K562 (cell line): ENCODE data around the gene CPS1. TPM values are rescaled to one million over a fixed set of nuclear protein-coding genes. Genes with fewer than 3 reads are reported as not detected.

Experiments used
- ATAC-seq: fragments of 200-7000 bp; cut with Tn5 transposase; 3 replicates; pipeline ENCODE4 v1.9.1; 2020; ENCODE audit warnings: moderate library complexity
- BruUV-seq: library from RNA; stranded (reverse); fragments of 400-500 nt; replicated peaks from 2 replicates; lab custom pipeline; 2021; lab: Mats Ljungman, UMichigan
- CTCF ChIA-PET: fragments of 300-600 bp; formaldehyde crosslinking; extraction: SDS; loops from one replicate; lab custom pipeline; 2021; ENCODE audit warnings: low intra/inter-chr PET ratio; lab: Yijun Ruan, JAX
- POLR2A ChIA-PET: fragments of 300-600, 350-650 bp; sonication (Branson Sonifier 250); formaldehyde crosslinking; extraction: SDS; loops from one replicate; lab custom pipeline; 2021; ENCODE audit warnings: antibody characterized with exemption, inconsistent platforms; lab: Yijun Ruan, JAX
- DNase-seq, 4 experiments: peaks; one replicate each; pipeline versions ENCODE4 v3.0.0 to v3.0.0-alpha.2; 2011 to 2018; ENCODE audit warnings: low spot score in 3 of 4, mixed read lengths in 3 of 4; ENCODE audit errors: extremely low read depth in 1 of 4
- FAIRE-seq: peaks from 2 replicates; lab custom pipeline; 2011; peaks lifted over from hg19 to GRCh38; lab: Jason Lieb, UNC
- H2AFZ ChIP-seq: 2 replicates; pipeline ENCODE4 v1.6.0; 2011; ENCODE audit warnings: low read depth, low read length, control low read depth, inconsistent platforms
- H3K27ac ChIP-seq: fragments of 200-600 bp; 3 replicates; pipeline ENCODE4 v1.8.0; 2011; ENCODE audit warnings: low read depth, mild to moderate bottlenecking, control low read depth, inconsistent platforms, low read length, moderate library complexity, mixed read lengths; ENCODE audit errors: extremely low read depth
- H3K27me3 ChIP-seq, 2 experiments: fragments of 300-600 bp in 1 of 2; 2 replicates in 1 of 2; 3 replicates in 1 of 2; pipeline versions ENCODE4 v1.6.0 to v1.8.0; 2011; ENCODE audit warnings: inconsistent platforms in 2 of 2, low read length in 2 of 2, mild to moderate bottlenecking in 1 of 2, mixed read lengths in 1 of 2, moderate library complexity in 1 of 2; ENCODE audit not compliant: control insufficient read depth in 2 of 2, insufficient read depth in 2 of 2
- H3K36me3 ChIP-seq: fragments of 300-600 bp; 3 replicates; pipeline ENCODE4 v1.8.0; 2011; ENCODE audit warnings: mild to moderate bottlenecking, low read length, inconsistent platforms; ENCODE audit not compliant: control insufficient read depth, insufficient read depth
- H3K4me1 ChIP-seq, 2 experiments: fragments of 200-600 bp in 1 of 2; replicated peaks in 1 of 2; 2 replicates in 1 of 2; 3 replicates in 1 of 2; pipeline versions ENCODE4 v1.5.1 to v1.8.0; 2011; ENCODE audit warnings: inconsistent platforms in 2 of 2, low read length in 2 of 2, mild to moderate bottlenecking in 1 of 2, mixed read lengths in 1 of 2, moderate library complexity in 1 of 2; ENCODE audit not compliant: control insufficient read depth in 2 of 2, insufficient read depth in 2 of 2
- H3K4me2 ChIP-seq: 2 replicates; pipeline ENCODE4 v1.6.1; 2011; ENCODE audit warnings: low read length, control low read depth, inconsistent platforms, mixed read lengths; ENCODE audit not compliant: insufficient read depth
- H3K4me3 ChIP-seq: fragments of 200-600 bp; sonication (generic), shearing (Covaris generic); 2 replicates; pipeline ENCODE4 v1.5.1; 2016; ENCODE audit warnings: control low read depth, inconsistent platforms
- H3K79me2 ChIP-seq: fragments of 200-600 bp; 3 replicates; pipeline ENCODE4 v1.8.0; 2011; ENCODE audit warnings: low read length, inconsistent platforms; ENCODE audit not compliant: control insufficient read depth, insufficient read depth
- H3K9ac ChIP-seq, 2 experiments: 2 replicates each; pipeline versions ENCODE4 v1.6.0 to v1.6.1; 2011; ENCODE audit warnings: low read depth in 2 of 2, low read length in 2 of 2, control low read depth in 1 of 2, inconsistent platforms in 1 of 2, mild to moderate bottlenecking in 1 of 2, mixed read lengths in 1 of 2; ENCODE audit not compliant: insufficient read depth in 1 of 2
- H3K9me1 ChIP-seq: one replicate; pipeline ENCODE4 v1.6.0; 2011; ENCODE audit warnings: inconsistent platforms, mild to moderate bottlenecking, low read length, moderate library complexity; ENCODE audit not compliant: control insufficient read depth, insufficient read depth
- H3K9me3 ChIP-seq: replicated peaks from 2 replicates; pipeline ENCODE4 v1.5.1; 2011; ENCODE audit warnings: low read depth, low read length, inconsistent platforms; ENCODE audit not compliant: control insufficient read depth, insufficient read depth
- H4K20me1 ChIP-seq: replicated peaks from 2 replicates; pipeline ENCODE4 v1.6.1; 2011; ENCODE audit warnings: low read length, inconsistent platforms, mixed read lengths; ENCODE audit not compliant: control insufficient read depth, insufficient read depth
- ATF7 ChIP-seq: fragments of 450-650 bp; IDR thresholded peaks from 2 replicates; pipeline ENCODE4 v1.7.1; 2014; ENCODE audit warnings: mild to moderate bottlenecking, moderate library complexity
- BACH1 ChIP-seq: fragments of 200-800 bp; sonication (Bioruptor generic); IDR thresholded peaks from 2 replicates; pipeline ENCODE4 v1.6.1; 2016; ENCODE audit warnings: missing genetic modification characterization, missing compliant biosample characterization
- BRD9 ChIP-seq: fragments of 450-650 bp; IDR thresholded peaks from 2 replicates; pipeline ENCODE4 v1.6.1; 2018; ENCODE audit warnings: low read depth; ENCODE audit not compliant: partially characterized antibody
- DPF2 ChIP-seq: fragments of 450-650 bp; IDR thresholded peaks from 2 replicates; pipeline ENCODE4 v1.6.1; 2016
- ETV5 ChIP-seq: sonication (generic); formaldehyde crosslinking; IDR thresholded peaks from 2 replicates; pipeline ENCODE4 v1.4.0; 2020; ENCODE audit warnings: low read depth, mild to moderate bottlenecking, missing genetic modification reagents
- GABPA ChIP-seq: fragments of 200-800 bp; sonication (Bioruptor generic); conservative IDR thresholded peaks from 2 replicates; pipeline ENCODE4 v1.6.1; 2016; ENCODE audit warnings: low read depth, missing genetic modification characterization, missing compliant biosample characterization
- HMBOX1 ChIP-seq: sonication (generic); IDR thresholded peaks from 2 replicates; pipeline ENCODE4 v1.6.1; 2016
- HNRNPL ChIP-seq: fragments of 200-400 bp; formaldehyde crosslinking; IDR thresholded peaks from 2 replicates; pipeline ENCODE4 v1.6.1; 2017; ENCODE audit warnings: low read depth, mild to moderate bottlenecking, low read length
- NBN ChIP-seq: fragments of 450-650 bp; IDR thresholded peaks from 2 replicates; pipeline ENCODE4 v1.6.1; 2016; ENCODE audit warnings: low read depth, mild to moderate bottlenecking
- PRMT5 ChIP-seq: sonication (generic); formaldehyde crosslinking; IDR thresholded peaks from 2 replicates; pipeline ENCODE4 v1.5.0; 2020; ENCODE audit warnings: missing genetic modification reagents
- TSC22D4 ChIP-seq: fragments of 450-650 bp; IDR thresholded peaks from 2 replicates; pipeline ENCODE4 v1.6.1; 2016; ENCODE audit warnings: missing genetic modification characterization, missing biosample characterization, control low read depth
- YY1 ChIP-seq, 3 experiments: IDR thresholded peaks; 2 replicates each; pipeline ENCODE4 v1.6.1; 2011; ENCODE audit warnings: low read length in 2 of 3, mild to moderate bottlenecking in 2 of 3, moderate library complexity in 2 of 3, borderline replicate concordance in 1 of 3, control low read depth in 1 of 3, low read depth in 1 of 3; ENCODE audit not compliant: insufficient read depth in 3 of 3, insufficient replicate concordance in 2 of 3, control insufficient read depth in 1 of 3, insufficient read length in 1 of 3; ENCODE audit errors: extremely low read depth in 1 of 3
- ZNF354B ChIP-seq: fragments of 250-450 bp; sonication (Bioruptor Pico); IDR thresholded peaks from 2 replicates; pipeline ENCODE4 v1.4.0; 2020
- ZNF398 ChIP-seq: fragments of 250-450 bp; sonication (Bioruptor Pico); IDR thresholded peaks from 2 replicates; pipeline ENCODE4 v1.8.0; 2021; ENCODE audit warnings: moderate library complexity, mild to moderate bottlenecking, inconsistent platforms
- ZNF57 ChIP-seq: fragments of 450-650 bp; formaldehyde crosslinking; IDR thresholded peaks from 2 replicates; pipeline ENCODE4 v1.4.0; 2020; ENCODE audit warnings: mild to moderate bottlenecking, moderate library complexity
- ZNF584 ChIP-seq: fragments of 200-800 bp; sonication (Bioruptor generic); IDR thresholded peaks from 2 replicates; pipeline ENCODE4 v1.6.1; 2016; ENCODE audit warnings: low read depth, mild to moderate bottlenecking, missing genetic modification characterization, missing compliant biosample characterization
- ZNF589 ChIP-seq: fragments of 200-800 bp; sonication (Bioruptor generic); IDR thresholded peaks from 2 replicates; pipeline ENCODE4 v1.6.1; 2016; ENCODE audit warnings: low read depth, missing genetic modification characterization, missing compliant biosample characterization
- WGBS: fragments of 100-300 bp; shearing (Covaris generic); methylation state at CpG from one replicate; pipeline ENCODE4 v1.1.6; 2016; ENCODE audit warnings: low coverage, mixed read lengths; ENCODE audit not compliant: insufficient coverage; ENCODE audit errors: missing lambda C conversion rate; 5-methylcytosine and 5-hydroxymethylcytosine counted together
- in situ Hi-C: fragments of 300-500 bp; cut with MboI; formaldehyde crosslinking; loops from 4 replicates; pipeline ENCODE4 v1.15.0; 2018; ENCODE audit warnings: inconsistent platforms, mixed read lengths
- intact Hi-C: fragments of 100-400 bp; cut with micrococcal nuclease; formaldehyde crosslinking; loops from 2 replicates; pipeline ENCODE4 v1.14.2; 2022
- polyA plus RNA-seq, 8 experiments: library from polyadenylated mRNA; depleted of rRNA in 4 of 8; stranded (reverse) in 5 of 8; unstranded in 3 of 8; fragments of >200 nt; fragmentation: Nextera tagmentation in 2 of 8; fragmentation: Illumina TruSeq in 1 of 8; extraction: Ambion mirVana in 2 of 8; extraction: Trizol in 1 of 8; gene quantifications; 2 replicates each; pipeline versions ENCODE4 v1.2.1 to v1.2.3, GENCODE V29; 2011 to 2014; ENCODE audit warnings: inconsistent platforms in 1 of 8, missing spikeins in 1 of 8
- total RNA-seq, 7 experiments: library from RNA; depleted of rRNA in 6 of 7; stranded (reverse); fragments of >200 nt in 6 of 7; fragmentation: Illumina TruSeq in 2 of 7; extraction: Trizol in 2 of 7; gene quantifications; 2 replicates each; pipeline versions ENCODE4 v1.2.1 to v1.2.3, GENCODE V29; 2011 to 2021; ENCODE audit warnings: low replicate concordance in 1 of 7
- TF ChIP-seq, protein P1 (sequence below): fragments of 250-450 bp; sonication (Bioruptor Pico); IDR thresholded peaks from 2 replicates; pipeline ENCODE4 v1.5.1; 2021; ENCODE audit warnings: mild to moderate bottlenecking
- TF ChIP-seq, protein P2 (sequence below): IDR thresholded peaks from 2 replicates; pipeline ENCODE4 v1.6.1; 2011; ENCODE audit not compliant: insufficient read length; ENCODE audit errors: extremely low read depth

The CPS1 gene
- total and polyA plus RNA-seq, 9 of the 15 experiments (the other 6 are each of a cell fraction or from before 2014, with no cell fraction given): 2.4 to 13.5 (median 6.0) TPM

GRCh38 chr2:210707900-210708299 is 151.5 kb downstream of the CPS1 start:
- ChIA-PET CTCF (no interaction called here), POLR2A (no interaction called here)
- no TSS peak for BruUV-seq

More at GRCh38 chr2:210707900-210708299, 151.5 kb downstream of the CPS1 start:
- Histone ChIP-seq H3K4me1 (no peaks in the 10 kb centered on the region), H4K20me1 (no peaks in the 10 kb centered on the region), H3K4me2 (no peak overlapping the region)
- 7% methylated on average over 2 of the region's 2 CpGs for WGBS
- intact Hi-C loops: no loop called here
- TF ChIP-seq ATF7: no peak
- no peak for TF ChIP-seq ETV5 (CRISPR knock-in tag)
- TF ChIP-seq DPF2: no peak
- no peak for TF ChIP-seq YY1 (IDR thresholded peaks at IDR 0.05; ENCODE audit: borderline replicate concordance in 1 of 3, control insufficient read depth in 1 of 3, extremely low read depth in 1 of 3, insufficient read depth in 3 of 3, insufficient read length in 1 of 3, insufficient replicate concordance in 2 of 3, low read depth in 1 of 3, low read length in 2 of 3)
- no peak for TF ChIP-seq NBN
- TF ChIP-seq, protein P1, sequence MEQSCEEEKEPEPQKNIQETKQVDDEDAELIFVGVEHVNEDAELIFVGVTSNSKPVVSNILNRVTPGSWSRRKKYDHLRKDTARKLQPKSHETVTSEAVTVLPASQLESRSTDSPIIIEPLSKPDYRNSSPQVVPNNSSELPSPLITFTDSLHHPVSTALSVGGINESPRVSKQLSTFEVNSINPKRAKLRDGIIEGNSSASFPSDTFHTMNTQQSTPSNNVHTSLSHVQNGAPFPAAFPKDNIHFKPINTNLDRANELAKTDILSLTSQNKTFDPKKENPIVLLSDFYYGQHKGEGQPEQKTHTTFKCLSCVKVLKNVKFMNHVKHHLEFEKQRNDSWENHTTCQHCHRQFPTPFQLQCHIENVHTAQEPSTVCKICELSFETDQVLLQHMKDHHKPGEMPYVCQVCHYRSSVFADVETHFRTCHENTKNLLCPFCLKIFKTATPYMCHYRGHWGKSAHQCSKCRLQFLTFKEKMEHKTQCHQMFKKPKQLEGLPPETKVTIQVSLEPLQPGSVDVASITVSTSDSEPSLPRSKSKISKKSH: no peak
- no peak for TF ChIP-seq ZNF354B (CRISPR knock-in tag)
- TF ChIP-seq ZNF584: no peak
- no peak for TF ChIP-seq TSC22D4 (tag)
- TF ChIP-seq BACH1 (tag): no peak
- no peak for TF ChIP-seq BRD9
- no peak for TF ChIP-seq HNRNPL
- no peak for TF ChIP-seq PRMT5 (CRISPR knock-in tag)
- TF ChIP-seq, protein P2, sequence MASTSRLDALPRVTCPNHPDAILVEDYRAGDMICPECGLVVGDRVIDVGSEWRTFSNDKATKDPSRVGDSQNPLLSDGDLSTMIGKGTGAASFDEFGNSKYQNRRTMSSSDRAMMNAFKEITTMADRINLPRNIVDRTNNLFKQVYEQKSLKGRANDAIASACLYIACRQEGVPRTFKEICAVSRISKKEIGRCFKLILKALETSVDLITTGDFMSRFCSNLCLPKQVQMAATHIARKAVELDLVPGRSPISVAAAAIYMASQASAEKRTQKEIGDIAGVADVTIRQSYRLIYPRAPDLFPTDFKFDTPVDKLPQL: no peak
- TF ChIP-seq GABPA: no peak
- no peak for TF ChIP-seq HMBOX1
- no peak for TF ChIP-seq ZNF398 (CRISPR knock-in tag)
- TF ChIP-seq ZNF589 (CRISPR knock-in tag): no peak
- no peak for TF ChIP-seq ZNF57
- TF ChIP-seq, all 486 proteins: peak for 0
- H3K9me1 ChIP-seq: no peaks in the 10 kb centered on the region
- H3K27ac ChIP-seq: no peak overlapping the region
- ATAC-seq (no peak), DNase-seq (no peak), FAIRE-seq (no peak)
- no peaks in the 10 kb centered on the region for H3K9me3 ChIP-seq
- H2AFZ ChIP-seq: no peak overlapping the region
- in situ Hi-C loops: no loop called here
- H3K27me3 ChIP-seq: no peaks in the 10 kb centered on the region
- H3K9ac ChIP-seq: no peak overlapping the region
- H3K4me3 ChIP-seq: no peak overlapping the region
- no peaks in the 10 kb centered on the region for H3K36me3 ChIP-seq
- H3K79me2 ChIP-seq: no peaks in the 10 kb centered on the region
